NK-92 (cell line): ENCODE measurements around the gene CEP162.
"Not testable (repeated sequence)": the region's sequence is repeated elsewhere in the genome, so short reads cannot be mapped to it uniquely, and the experiment has no call there.

Experiments used
- DNase-seq: peaks from one replicate; lab custom pipeline; 2025; ENCODE audit not compliant: unreplicated experiment; lab: John Stamatoyannopoulos, UW

The CEP162 gene

GRCh38 chr6:84161190-84161589, 66.3 kb downstream of the CEP162 start:
- no peak for DNase-seq

DNA sequence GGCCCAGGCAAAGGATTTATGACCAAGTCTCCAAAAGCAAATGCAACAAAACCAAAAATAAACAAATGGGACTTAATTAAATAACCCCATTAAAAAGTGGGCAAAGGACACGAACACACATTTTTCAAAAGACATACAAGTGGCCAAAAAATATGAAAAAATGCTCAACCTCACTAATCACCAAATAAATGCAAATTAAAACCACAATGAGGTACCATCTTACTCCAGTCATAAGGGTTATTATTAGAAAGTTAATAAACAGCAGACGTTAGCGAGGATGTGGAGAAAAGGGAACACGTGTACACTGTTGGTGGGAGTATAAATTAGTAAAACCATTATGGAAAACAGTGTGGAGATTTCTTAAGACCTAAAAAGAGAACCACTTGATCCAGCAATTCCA, 71.1 kb downstream of the CEP162 start:
- DNase-seq, result no peak

GRCh38 chr6:84151669-84152068, 75.8 kb downstream of the CEP162 start:
- no peak for DNase-seq

DNA sequence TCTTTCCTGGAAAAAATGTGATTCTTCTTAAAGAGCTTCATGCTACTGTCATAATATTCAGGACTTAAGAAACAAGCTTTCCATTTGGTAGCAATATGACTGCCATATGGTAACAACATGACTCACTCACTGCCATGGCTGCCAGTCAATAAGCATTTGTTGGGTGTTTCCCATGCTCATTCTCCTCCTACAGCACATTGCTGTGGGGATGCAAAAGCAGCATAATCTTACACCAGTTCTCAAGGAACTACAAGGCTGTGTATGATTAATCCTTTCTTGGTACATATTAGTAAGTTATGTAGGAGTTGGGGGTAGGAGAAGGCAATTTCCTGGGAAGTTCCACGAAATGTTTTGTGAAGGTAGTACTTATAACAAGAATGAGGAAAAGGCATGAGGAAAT, 76.7 kb downstream of the CEP162 start:
- DNase-seq, result no peak

- DNase-seq, result no peak
Observed at GRCh38 chr6:84141521-84141920, 85.9 kb downstream of the CEP162 start.

GRCh38 chr6:84139311-84139710, 88.1 kb downstream of the CEP162 start:
- DNase-seq, result no peak

DNA sequence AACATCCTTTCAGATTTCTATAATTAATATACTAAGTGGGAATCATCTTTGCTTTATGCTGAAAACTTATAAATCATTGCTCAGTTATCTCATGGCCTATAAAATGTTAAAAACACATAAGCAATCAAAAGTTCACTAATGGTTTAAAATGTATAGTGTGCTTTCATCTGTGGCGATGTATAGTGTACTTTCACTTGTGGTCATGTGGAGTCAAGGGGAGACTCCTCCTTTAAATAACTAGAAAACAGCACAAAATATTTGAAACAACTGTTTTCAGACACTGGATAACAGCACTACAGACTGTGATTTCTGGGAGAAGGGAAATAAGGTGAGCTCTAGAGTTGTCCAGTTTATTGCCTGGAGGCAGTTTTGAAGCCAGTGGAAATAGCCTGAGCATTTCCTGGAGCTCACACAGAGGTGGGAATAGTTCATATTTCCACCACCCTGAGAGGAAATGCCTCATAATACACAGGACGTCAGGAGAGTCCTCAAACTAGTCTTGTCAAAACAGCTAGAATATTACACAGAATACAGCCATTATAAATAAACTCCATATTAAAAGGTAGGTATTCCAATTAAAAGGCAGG, 89.4 kb downstream of the CEP162 start:
- no peak for DNase-seq

DNA sequence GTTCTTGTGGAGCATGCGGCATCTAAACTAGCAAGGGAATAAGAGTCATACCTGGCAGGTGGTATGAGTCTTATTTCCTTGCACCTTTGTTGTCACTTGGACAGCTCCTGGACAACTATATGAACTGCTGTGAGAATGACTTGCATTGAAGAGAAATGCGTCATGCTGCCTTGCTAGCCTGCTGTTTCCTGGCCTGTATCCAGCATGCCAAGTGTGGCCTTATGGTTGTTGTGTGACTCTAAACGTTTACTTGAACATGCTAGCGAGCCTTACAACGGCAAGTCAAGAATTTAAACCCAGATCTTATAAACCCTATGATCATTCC, 90.4 kb downstream of the CEP162 start:
- no peak for DNase-seq

DNA sequence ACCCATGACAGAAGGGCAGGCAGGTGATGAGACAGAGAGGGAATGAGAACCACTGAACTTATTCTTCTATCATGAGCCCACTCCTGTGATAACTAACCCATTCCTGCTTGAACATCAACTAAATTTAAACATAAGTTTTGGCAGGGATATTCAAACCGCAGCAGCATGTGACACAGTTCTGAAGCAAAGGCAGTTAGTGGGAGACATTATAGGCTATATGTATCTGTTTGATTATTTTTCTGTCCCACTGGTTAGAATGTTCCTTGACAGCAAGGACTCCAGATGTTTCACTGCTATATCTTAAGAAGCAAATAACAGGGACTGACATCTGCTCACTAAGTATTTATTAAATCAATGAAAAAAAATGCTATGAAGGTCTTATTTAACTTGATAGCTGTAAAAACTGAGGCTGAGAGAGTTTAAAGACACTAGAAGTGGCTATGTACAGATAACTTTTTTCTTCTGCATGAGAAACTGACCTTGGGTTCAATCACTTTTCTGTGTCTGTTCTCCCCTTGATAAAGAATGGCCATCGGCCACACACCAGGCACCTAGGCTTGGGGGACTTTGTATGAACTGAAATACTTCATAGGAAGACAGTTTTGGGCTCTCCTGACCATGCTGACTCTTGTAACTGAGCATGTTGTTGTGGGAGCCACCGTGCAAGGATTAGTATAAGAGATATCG, 90.9 kb downstream of the CEP162 start:
- no peak for DNase-seq

DNA sequence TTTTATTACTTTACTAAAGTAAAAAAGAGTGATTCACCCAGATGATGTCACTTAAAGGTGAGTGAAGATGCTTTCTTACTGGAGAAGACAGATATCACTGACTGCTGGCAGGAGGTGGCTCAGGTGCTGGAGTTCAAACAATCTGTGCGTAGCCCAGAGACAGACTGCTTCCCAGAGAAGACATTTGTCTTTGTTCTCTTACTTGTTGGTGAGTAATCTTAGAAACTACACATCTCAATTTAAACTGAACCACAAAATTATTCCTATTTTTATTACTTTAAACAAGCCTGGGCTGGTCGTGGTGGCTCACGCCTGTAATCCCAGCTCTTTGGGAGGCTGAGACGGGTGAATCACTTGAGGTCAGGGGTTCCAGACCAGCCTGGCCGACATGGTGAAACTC, 92.2 kb downstream of the CEP162 start:
- DNase-seq, result no peak

GRCh38 chr6:84133385-84133784, 94.1 kb downstream of the CEP162 start:
- DNase-seq, result not testable (repeated sequence)

- DNase-seq, result not testable (repeated sequence)
Observed at GRCh38 chr6:84129588-84129987, 97.9 kb downstream of the CEP162 start.

DNA sequence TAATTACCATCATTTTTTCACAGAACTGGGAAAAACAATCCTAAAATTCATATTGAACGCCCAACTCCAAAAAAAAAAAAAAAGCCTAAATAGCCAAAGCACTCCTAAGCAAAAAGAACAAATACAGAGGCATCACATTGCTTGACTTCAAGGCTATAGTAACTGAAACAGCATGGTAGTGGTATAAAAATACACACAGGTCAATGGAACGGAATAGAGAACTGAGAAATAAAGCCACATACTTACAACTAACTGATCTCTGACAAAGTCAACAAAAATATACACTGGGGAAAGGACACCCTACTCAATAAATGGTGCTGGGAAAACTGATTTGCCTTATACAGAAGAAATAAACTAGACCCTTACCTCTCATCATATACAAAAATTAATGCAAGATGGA, 104.3 kb downstream of the CEP162 start:
- DNase-seq, result no peak

GRCh38 chr6:84119277-84119676, 108.2 kb downstream of the CEP162 start:
- no peak for DNase-seq

DNA sequence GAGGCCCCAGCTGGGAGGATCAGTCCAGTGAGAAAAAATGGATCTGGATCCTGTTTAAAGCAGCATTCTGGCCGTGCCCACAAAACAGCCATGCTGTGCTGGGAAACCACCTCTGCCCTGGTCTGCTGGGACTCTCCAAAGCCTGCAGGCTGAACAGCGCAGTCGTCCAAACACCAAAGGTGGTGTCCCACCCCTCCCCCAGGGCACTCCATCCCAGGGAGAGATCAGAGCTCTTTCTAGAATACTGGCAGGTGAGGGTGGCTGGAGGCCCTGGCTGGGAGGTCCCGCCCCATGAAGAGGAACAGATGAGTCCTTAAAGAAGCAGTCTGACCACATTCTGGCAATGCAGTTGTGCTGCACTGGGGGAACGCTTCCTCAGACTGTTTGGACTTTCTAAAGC, 109.3 kb downstream of the CEP162 start:
- no peak for DNase-seq

DNA sequence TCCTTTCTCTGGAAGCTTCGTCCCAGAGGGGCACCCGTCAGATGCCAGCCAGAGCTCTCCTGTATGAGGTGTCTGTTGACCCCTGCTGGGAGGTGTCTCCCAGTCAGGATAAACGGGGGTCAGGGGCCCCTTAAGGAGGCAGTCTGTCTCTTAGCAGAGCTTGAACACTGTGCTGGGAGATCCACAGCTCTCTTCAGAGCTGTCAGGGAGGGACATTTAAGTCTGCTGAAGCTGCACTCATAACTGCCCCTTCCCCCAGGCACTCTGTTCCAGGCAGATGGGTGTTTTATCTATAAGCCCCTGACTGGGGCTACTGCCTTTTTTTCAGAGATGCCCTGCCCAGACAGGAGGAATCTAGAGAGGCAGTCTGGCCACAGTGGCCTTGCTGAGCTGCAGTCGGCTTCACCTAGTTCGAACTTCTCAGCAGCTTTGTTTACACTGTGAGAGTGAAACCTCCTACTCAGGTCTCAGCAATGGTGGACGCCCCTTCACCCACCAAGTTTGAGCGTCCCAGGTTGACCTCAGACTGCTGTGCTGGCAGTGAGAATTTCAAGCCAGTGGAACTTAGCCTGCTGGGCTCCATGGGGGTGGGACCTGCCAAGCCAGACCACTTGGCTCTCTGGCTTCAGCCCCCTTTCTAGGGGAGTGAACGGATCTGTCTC, 112.4 kb downstream of the CEP162 start:
- DNase-seq, result not testable (repeated sequence)

DNA sequence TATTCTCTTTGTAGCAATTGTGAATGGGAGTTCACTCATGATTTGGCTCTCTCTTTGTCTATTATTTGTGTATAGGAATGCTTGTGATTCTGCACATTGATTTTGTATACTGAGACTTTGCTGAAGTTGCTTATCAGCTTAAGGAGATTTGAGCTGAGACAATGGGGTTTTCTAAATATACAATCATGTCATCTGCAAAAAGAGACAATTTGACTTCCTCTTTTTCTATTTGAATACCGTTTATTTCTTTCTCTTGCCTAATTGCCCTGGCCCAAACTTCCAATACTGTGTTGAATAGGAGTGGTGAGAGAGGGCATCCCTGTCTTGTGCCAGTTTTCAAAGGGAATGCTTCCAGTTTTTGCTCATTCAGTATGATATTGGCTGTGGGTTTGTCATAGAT, 116.1 kb downstream of the CEP162 start:
- not testable (repeated sequence) for DNase-seq

DNA sequence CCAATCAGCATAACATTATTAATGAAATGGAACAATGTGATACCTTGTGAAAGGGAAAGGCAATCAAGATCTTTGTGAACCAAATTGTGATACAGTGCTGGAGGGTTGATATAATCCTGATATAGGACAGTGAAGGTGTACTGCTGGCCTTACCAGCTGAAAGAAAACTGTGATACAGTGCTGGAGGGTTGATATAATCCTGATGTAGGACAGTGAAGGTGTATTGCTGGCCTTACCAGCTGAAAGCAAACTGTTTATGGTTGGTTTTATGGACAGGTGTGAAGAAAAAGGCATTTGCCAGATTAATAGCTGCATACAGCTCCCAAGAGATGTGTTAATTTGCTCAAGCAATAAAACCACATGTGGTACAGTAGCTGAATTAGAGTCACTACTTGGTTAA, 119.9 kb downstream of the CEP162 start:
- no peak for DNase-seq

DNA sequence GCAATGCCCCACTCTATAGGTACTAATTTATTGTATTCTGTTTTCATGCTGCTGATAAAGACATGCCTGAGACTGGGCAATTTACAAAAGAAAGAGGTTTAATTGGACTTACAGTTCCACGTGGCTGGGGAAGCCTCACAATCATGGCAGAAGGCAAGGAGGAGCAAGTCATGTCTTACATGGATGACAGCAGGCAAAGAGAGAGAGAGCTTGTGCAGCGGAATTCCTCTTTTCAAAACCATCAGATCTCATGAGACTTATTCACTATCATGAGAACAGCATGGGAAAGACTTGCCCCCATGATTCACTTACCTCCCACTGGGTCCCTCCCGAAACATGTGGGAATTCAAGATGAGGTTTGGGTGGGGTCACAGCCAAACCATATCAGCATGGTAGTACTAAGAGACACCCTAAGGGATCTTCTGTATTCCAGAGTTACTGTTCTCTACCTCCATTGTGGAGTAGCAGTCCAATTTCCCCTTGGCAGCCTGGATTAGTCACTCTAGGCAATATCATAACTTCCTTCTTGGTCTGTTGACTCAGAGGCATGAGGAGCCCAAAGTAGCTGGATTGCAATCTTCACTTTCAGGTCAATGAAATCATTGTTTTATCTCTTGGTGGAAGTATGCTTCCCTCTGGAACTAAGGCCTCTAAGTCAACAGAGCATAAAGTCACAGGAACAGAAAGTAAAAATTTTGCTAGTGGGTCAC, 122.1 kb downstream of the CEP162 start:
- not testable (repeated sequence) for DNase-seq

- no peak for DNase-seq
Observed at GRCh38 chr6:84103029-84103428, 124.4 kb downstream of the CEP162 start.

- no peak for DNase-seq
Observed at GRCh38 chr6:84095156-84095555, 132.3 kb downstream of the CEP162 start.
